NCI-H446 (cell line): ENCODE data around the gene DCBLD1.

Experiments used
- DNase-seq, 2 experiments: peaks; one replicate each; lab custom pipeline; 2025; lab: John Stamatoyannopoulos, UW

Gene DCBLD1

GRCh38 chr6:117530467-117531242, 48.2 kb downstream of the DCBLD1 start:
- no peak for DNase-seq

- no peak for DNase-seq
Observed at GRCh38 chr6:117531346-117531745, 48.9 kb downstream of the DCBLD1 start.

- no peak for DNase-seq
Observed at GRCh38 chr6:117531809-117532725, 49.6 kb downstream of the DCBLD1 start.

- no peak for DNase-seq
Observed at GRCh38 chr6:117533775-117534174, 51.3 kb downstream of the DCBLD1 start.

GRCh38 chr6:117534974-117535373, 52.5 kb downstream of the DCBLD1 start:
- DNase-seq = no peak

GRCh38 chr6:117536317-117536716, 53.8 kb downstream of the DCBLD1 start:
- DNase-seq = no peak

- no peak for DNase-seq
Observed at GRCh38 chr6:117538615-117539014, 56.1 kb downstream of the DCBLD1 start.

- DNase-seq = no peak
Observed at GRCh38 chr6:117540670-117541069, 58.2 kb downstream of the DCBLD1 start.

GRCh38 chr6:117542493-117542892, 60.0 kb downstream of the DCBLD1 start:
- DNase-seq = no peak

- DNase-seq = no peak
Observed at GRCh38 chr6:117544716-117545115, 62.2 kb downstream of the DCBLD1 start.

GRCh38 chr6:117545161-117545595, 62.7 kb downstream of the DCBLD1 start:
- DNase-seq = no peak

- no peak for DNase-seq
Observed at GRCh38 chr6:117546674-117547073, 64.2 kb downstream of the DCBLD1 start.

- no peak for DNase-seq
Observed at GRCh38 chr6:117547688-117548621, 65.5 kb downstream of the DCBLD1 start.

- DNase-seq = no peak
Observed at GRCh38 chr6:117548797-117549301, 66.4 kb downstream of the DCBLD1 start.

GRCh38 chr6:117549611-117550010, 67.1 kb downstream of the DCBLD1 start:
- no peak for DNase-seq

GRCh38 chr6:117550078-117550600, 67.7 kb downstream of the DCBLD1 start:
- no peak for DNase-seq

- DNase-seq = no peak
Observed at GRCh38 chr6:117550618-117551242, 68.3 kb downstream of the DCBLD1 start.

- no peak for DNase-seq
Observed at GRCh38 chr6:117552618-117553017, 70.1 kb downstream of the DCBLD1 start.

- DNase-seq = no peak
Observed at GRCh38 chr6:117553142-117553541, 70.7 kb downstream of the DCBLD1 start.

- DNase-seq = no peak
Observed at GRCh38 chr6:117555262-117555849, 72.9 kb downstream of the DCBLD1 start.
